ENCODE data around the gene FAM118B.
A peak's percentile ranks its signal among the peaks of the same experiment; 100 is the strongest.

The FAM118B gene

DNA sequence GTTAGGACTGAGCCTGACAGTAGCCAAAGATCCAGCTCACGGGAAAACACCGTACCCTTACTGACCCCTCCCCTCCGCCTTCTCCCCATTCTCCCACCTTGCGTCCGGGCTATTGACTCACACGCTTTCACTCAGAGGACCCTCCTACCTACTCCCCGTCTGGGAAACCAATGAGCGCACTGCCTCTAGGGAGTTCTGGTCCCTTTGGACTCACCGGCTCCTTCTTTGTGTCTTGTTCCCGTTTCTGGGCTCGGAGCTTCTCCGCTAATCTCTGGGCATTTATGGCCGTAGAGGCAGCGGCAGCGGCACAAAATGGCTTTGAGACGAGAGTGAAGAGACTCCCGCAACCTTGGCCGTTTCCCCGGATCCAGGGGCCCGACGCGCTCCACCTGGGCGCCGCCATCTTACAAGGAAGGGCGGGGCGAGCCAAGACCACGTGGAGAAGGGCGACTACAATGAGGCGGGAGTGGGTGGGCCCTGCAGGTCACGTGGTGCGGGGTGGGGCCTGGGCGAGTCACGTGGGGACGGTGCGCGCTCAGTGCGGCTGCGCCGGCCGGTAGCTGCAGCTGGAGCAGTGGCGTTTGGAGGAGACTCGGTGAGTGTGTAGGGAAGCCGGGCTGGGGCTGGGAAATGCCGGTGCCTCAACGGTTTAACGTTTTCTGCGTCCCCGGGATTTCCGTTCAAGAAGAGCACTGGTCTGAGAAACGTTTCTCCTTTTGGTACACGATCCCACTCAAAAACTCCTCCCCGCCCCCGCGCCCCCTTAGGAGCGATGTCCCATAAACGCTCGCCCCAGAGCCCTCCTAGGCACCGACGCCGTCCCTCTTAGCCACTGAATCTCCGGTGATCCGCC, at the start of gene FAM118B, which contains the start of gene RPUSD4:
Gene FAM118B, plus strand, starts transcription at position 547 of the 853 bp plus-strand sequence. CDS start 23,220 bp downstream, outside the sequence.
Gene RPUSD4, minus strand, starts transcription at position 415 of the 853 bp plus-strand sequence. Its CDS starts 12 bp downstream, at position 403.
- DNase-seq (ENCODE audit: low read depth), result peak; percentile 99

DNA sequence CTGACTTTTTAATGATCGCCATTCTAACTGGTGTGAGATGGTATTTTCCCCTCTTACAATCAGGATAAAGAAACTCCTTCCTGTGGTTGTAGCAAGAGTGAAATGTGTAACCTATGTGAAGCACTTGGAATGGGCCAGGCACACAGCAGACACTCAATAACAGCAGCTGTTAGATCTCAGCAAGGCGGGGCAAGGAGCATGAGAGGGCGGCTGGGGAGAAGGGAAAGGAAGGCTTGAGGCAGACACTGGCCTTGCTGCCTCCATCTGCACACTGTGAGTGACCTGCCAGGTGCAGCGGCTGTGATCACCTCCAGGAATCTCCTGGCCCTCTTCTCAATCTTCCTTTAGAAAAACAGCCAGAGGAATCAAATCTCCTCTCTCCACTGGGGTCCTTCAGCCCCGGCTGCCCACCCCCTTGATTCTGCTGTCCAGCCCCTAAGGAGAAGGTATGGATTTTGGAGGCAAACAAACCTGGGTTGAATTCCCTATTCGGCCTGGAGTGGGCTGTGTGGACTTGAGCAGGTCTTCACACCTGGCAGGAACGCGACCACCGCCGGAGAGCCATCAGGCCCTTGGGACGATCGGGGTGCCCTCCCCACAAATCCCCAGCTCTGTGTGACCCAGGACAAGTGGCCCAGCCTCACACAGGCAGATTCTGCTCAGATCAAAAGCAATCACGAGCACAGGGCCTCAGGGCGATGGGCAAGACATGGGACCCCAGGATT, 49.1 kb upstream of the FAM118B start:
- no peak for DNase-seq (ENCODE audit: low read depth)

- DNase-seq (ENCODE audit: low read depth), result no peak
Measured at GRCh38 chr11:126163074-126163700, 48.4 kb upstream of the FAM118B start.

DNA sequence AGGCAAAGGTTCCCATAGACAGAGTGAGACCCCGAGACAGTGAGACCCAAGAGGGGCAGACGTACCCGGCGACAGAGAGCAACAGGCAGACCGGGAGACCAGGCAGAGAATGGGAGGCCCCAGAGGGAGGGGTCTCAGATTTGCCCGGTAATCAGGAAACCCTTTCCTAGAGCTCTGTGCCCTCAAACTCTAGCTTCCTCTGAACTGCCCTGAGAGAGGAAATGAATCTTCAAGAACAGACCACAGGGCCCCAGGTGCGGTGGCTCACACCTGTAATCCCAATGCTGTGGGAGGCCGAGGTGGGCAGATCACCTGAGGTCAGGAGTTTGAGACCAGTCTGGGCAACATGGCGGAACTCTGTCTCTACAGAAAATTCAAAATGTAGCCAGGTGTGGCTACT, 47.8 kb upstream of the FAM118B start:
- DNase-seq (ENCODE audit: low read depth), result no peak

DNA sequence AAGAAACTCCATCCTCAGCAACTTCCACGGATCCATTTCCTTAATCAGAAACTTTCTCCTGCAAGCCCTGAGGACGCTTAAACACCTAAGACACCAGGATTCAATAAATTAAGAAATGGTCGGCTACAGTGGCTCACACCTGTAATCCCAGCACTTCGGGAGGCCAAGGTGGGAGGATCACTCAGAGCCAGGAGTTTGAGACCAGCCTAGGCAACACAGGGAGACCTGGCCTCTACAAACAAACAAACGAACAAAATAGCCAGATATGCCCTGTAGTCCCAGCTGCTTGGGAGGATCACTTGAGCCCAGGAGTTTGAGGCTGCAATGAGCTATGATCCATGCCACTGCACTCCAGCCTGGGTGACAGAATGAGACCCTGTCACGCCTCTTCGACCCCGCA, 46.8 kb upstream of the FAM118B start:
- DNase-seq (ENCODE audit: low read depth), result no peak

DNA sequence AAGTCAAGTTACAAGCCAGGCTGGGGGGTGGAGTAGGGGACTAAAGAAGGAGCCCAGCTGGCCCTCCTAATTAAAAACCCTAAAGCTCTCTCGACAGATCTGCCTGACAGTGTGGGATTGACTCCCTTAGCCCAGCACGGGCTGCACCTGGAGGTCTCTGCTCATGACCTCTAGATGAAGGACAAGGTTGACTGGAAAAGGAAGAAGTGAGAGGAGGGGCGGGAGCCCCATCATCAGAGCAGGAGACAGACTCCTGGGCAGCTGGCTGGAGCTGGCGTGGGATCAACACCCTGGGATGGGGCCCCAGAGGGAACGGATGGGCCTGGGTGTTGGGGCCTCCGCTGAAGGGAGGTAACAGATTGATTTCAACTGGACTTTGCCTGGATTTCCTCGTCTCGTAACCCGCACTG, 46.3 kb upstream of the FAM118B start:
- DNase-seq (ENCODE audit: low read depth), result no peak

GRCh38 chr11:126165757-126166156, 45.8 kb upstream of the FAM118B start:
- DNase-seq (ENCODE audit: low read depth), result no peak

DNA sequence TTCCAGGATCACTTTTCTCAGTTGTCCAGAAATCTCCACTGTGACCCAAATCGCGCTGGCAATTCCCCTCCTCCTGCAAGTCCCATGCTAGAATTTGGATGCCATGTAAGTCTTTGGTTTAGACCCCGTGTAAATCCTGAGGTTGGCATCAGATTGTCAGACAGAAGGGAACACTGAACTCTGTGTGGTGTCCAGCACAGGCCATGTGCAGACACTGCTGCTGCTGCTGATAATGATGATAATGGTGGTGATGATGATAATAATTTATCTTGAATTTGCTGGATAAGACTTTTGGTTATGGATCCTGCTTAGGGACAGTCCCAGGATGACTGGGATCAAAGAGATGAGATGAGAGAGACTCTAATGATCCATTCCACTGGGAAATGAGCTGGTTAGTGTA, 45.2 kb upstream of the FAM118B start:
- no peak for DNase-seq (ENCODE audit: low read depth)

DNA sequence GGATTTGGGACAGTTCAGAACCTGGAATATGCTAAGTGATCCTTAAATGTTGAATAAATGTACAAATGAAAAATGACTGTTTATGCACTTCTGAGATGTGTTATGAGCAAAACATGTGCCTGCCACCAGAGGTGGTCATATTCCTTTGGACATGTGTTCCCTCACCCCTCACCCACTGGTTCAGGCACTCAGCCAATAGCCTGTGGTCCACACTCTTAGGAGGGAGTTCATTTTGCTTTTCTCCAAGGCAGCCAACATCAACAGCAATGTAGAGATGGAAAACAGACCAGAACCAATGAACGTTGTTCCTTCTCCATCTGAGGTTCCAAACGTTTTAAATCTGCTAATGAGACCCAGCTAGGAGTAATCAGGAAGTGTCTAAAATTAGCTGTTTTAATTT, 44.1 kb upstream of the FAM118B start:
- no peak for DNase-seq (ENCODE audit: low read depth)

DNA sequence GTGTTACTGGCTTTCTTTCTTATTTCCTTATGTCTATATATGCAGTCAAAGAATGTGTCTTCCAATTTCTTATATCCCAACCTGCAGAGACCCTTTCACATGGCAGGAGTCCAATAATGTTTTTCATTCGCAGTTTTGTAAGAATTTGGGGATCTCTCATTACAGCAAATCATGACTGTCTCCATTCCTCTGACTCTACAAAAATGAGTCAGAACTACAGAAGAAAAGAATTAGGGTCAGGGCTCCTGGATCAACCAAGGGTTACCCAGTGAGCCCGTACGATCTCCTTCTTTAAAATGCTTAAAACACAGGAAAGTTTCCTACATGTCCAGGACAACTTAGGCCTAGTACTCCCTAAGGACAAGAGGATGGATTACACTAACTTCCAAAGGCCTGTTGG, 42.3 kb upstream of the FAM118B start:
- DNase-seq (ENCODE audit: low read depth), result no peak

DNA sequence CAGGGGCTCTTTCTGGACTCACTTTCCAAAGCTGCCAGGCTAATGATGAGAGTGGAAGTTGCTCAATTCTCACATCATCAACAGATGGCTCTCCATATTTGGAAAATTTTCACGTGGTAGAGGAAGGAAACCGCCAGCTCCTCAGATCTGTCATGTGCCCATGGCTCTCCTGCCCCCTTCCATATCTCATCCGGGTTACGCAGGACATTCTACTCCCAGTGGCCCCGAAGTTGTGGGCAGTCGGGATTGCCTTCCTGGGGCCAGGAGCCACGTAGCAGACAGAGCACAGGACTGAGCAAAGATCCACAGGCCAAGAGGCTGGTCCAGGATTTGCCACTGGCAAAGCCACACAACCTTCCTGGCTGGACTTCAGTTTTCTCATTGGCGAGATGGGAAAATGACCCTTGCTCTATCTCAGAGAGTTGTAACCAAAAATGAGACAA, 39.0 kb upstream of the FAM118B start:
- DNase-seq (ENCODE audit: low read depth), result no peak

DNA sequence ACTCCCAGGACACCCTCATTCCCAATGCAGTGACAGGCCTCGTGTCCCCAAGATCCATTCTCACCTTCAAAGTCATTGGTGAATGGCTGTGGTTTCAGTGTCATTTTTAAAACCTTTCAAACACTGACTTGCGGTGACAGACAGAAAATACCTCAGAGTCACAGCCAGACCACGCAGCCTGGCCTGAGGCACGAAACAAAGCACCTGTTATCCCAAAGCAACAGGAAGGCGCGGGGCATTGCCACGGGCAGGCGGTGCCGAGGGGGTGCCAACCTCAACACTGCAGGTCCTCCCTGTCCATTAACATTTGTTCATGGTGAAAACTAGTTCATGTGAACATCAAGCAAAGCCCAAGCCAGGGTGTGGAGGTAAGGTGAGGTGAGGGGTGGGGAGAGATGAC, 38.3 kb upstream of the FAM118B start:
- DNase-seq (ENCODE audit: low read depth), result no peak

DNA sequence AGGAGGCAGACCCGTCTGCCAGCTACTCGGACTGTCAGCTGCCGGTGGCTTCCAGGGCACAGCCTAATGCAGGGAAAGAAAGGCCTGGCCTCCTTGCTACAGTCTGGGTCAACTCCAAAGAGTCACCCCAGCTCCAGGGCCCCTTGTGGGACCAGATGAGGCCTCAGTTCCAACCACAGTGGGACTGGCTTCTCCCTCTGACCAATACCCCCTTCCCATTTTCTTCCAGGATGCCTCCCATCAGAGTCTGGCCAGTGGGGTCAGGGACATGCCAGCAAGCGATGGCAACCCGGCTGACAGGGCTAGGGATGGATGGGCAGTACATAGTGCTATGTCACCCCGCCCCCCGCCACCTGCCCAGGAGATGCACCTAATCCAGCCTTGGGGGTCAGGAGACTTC, 36.8 kb upstream of the FAM118B start:
- no peak for DNase-seq (ENCODE audit: low read depth)

DNA sequence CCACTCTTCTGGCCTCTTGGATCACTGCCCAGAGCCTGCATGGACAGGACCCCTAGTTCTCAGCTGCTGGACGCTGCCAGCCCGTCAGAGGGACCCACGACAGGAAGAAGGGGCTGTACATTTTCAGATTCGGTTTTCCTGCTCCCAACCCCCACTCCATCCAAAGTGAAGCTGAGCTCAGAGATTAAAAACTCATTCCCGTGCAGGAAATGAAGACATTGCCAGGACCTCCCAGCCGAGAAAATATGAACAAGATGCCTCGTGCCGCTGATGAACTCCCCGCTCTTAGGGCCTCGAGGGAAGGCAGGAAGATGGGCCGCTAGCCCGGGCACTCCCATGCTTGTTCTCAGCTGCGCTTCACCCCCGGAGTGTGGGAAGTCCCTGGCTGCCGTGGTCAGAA, 36.2 kb upstream of the FAM118B start:
- no peak for DNase-seq (ENCODE audit: low read depth)

DNA sequence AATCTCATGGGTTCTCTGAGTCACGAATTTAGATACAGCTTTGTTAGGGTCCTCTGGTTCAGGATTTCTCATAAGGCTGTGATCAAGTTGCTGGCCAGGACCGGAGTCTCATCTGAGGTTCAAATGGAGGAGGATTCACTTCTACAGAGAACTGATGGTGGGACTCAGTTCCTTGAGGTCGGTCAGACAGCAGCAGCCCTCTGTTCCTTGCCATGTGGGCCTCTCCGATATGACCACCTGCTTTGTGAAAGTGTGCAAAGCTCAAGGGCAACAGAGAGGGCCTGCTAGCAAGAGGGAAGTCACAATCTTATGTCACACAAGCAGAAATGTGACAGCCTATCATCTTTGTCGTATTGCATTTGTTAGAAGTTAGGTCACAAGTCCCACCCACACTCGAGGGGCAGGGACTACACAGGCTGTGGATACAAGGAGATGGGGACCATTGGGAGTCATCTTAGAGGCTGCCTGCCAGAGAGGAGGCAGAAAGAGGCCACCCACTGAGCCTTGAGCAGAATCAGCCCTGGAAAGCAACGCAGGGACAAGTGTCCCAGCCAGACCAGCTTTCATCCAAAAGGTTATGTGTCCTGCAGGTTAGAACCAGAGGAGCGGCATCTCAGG, 34.6 kb upstream of the FAM118B start:
- DNase-seq (ENCODE audit: low read depth), result no peak

- DNase-seq (ENCODE audit: low read depth), result no peak
Measured at GRCh38 chr11:126181939-126182730, 29.4 kb upstream of the FAM118B start.

DNA sequence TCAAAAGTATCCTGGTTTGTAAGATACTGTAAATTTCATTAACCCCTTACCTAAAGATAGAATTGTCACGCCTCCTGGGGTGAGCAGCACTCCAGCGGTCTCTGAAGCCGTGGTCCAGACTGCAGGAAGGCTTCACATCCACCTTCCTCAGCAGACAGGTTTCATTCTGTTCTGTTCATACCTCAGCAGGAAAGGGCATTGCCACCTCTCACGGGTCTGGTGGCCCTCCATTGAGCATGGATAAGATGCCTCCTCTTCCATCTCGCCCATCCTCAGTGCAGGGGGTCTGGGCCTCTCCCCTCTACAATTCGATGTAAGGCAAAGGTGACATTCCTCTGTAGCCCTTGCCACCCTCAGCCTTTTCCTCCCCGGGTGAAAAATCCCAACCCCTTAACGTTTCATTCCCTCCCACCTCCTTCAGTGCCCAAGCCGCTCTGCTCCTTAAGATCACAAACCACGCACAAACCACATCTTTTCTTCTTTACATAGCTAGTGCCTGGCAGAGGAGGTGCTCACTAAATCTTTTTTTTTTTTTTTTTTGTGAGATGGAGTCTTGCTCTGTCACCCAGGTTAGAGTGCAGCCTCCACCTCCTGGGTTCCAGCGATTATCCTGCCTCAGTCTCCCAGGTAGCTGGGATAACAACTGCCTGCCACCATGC, 28.7 kb upstream of the FAM118B start:
- DNase-seq (ENCODE audit: low read depth), result no peak

GRCh38 chr11:126185259-126186024, 26.1 kb upstream of the FAM118B start:
- DNase-seq (ENCODE audit: low read depth), result no peak

DNA sequence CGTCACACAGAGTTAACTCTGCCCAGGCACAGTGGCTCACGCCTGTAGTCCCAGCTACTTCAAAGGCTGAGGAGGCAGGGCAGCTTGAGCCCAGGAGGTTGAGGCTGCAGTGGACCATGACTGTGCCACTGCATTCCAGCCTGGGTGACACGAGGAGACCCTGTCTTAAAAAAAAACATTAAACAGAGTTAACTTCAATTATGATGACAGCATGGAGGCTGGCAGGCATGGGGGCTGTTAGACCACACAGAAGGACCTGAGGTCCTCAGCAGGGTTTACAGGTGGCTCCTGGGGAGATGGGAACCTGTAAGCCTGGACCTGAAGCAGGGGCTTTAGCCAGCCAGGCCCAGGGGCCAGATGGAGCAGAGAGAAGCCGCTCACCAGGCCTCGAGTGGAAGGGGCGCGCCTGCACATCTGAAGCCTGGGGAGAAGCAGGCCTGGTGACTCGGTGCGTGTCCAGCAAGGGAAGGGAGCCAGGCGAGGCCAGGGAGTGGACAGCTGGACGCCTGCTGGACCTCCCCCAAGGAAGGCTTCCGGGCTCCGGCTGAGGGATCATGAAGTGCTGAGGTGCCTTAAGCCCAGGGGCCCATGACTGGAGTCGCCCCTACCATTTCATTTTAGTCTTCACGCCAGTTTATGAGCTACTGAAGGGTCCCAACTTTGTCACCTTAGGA, 25.4 kb upstream of the FAM118B start:
- DNase-seq (ENCODE audit: low read depth), result no peak

Measured in activated T-cell treated with anti-CD3 and anti-CD28 coated beads for 1 hour (primary cell).